ENCODE results near the gene MIS18A. TPM values are rescaled to one million over a fixed set of nuclear protein-coding genes. Genes with fewer than 3 reads are reported as not detected.
A peak's percentile ranks its signal among the peaks of the same experiment; 100 is the strongest.

MIS18A gene
- polyA plus RNA-seq, 3 donors: 1.6 to 2.5 (median 2.3) TPM

DNA sequence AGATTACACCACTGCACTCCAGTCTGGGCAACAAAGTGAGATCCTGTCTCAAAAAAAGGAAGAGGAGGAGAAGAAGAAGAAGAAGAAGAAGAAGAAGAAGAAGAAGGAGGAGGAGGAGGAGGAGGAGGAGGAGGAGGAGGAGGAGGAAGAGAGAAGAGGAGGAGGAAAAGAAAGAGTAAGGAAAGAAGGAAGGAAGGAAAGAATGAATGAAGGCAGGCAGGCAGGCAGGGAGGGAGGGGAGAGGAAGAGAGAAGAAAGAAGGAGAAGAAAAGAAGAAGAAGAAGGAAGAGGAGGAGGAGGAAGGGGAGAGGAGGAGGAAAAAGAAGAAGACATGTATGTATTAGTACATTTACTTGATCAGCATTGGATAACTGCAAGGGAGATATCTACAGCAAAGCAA lies 26.7 kb downstream of the MIS18A start:
- DNase-seq: no peak
- Histone ChIP-seq H3K79me2 (ENCODE audit: insufficient read depth, low read length) (no peaks in the 10 kb centered on the region), H3K4me2 (replicated peaks; ENCODE audit: extremely low read depth, low read length, poor library complexity, severe bottlenecking) (no peak overlapping the region), H2AFZ (ENCODE audit: insufficient read depth, low read depth, low read length, poor library complexity, severe bottlenecking) (no peak overlapping the region), H3K9ac (ENCODE audit: insufficient read depth, low read length, poor library complexity, severe bottlenecking) (no peak overlapping the region), H3K9me3 (replicated peaks in 1 of 2; ENCODE audit: control insufficient read depth in 1 of 2, insufficient read depth in 1 of 2, low read length in 2 of 2) (peaks cover 10 to 14% of the 10 kb centered on the region in 2 donors), H3K36me3 (replicated peaks in 1 of 2; ENCODE audit: control insufficient read depth in 1 of 2, insufficient read depth in 2 of 2, low read length in 2 of 2) (no peaks in the 10 kb centered on the region), H3K27me3 (ENCODE audit: control insufficient read depth in 2 of 2, insufficient read depth in 2 of 2, low read length in 2 of 2) (no peaks in the 10 kb centered on the region), H3K4me3 (replicated peaks in 1 of 3; ENCODE audit: low read depth in 2 of 3, low read length in 3 of 3) (no peak overlapping the region), H3K27ac (ENCODE audit: low read depth in 1 of 2, low read length in 2 of 2) (no peak overlapping the region), H3K4me1 (ENCODE audit: control insufficient read depth in 1 of 2, insufficient read depth in 2 of 2, low read length in 2 of 2) (no peaks in the 10 kb centered on the region), H4K20me1 (ENCODE audit: insufficient read depth, low read length) (no peaks in the 10 kb centered on the region)
- H3K36me3 Mint-ChIP-seq: no peaks in the 10 kb centered on the region
- H3K9me3 Mint-ChIP-seq: peaks cover 3 to 25% (median 14%) of the 10 kb centered on the region in 7 donors
- TF ChIP-seq, protein P1, sequence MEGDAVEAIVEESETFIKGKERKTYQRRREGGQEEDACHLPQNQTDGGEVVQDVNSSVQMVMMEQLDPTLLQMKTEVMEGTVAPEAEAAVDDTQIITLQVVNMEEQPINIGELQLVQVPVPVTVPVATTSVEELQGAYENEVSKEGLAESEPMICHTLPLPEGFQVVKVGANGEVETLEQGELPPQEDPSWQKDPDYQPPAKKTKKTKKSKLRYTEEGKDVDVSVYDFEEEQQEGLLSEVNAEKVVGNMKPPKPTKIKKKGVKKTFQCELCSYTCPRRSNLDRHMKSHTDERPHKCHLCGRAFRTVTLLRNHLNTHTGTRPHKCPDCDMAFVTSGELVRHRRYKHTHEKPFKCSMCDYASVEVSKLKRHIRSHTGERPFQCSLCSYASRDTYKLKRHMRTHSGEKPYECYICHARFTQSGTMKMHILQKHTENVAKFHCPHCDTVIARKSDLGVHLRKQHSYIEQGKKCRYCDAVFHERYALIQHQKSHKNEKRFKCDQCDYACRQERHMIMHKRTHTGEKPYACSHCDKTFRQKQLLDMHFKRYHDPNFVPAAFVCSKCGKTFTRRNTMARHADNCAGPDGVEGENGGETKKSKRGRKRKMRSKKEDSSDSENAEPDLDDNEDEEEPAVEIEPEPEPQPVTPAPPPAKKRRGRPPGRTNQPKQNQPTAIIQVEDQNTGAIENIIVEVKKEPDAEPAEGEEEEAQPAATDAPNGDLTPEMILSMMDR (IDR thresholded peaks at IDR 0.05): no peak
- H3K4me1 Mint-ChIP-seq: no peaks in the 10 kb centered on the region
- peaks cover 2 to 7% (median 5%) of the 10 kb centered on the region in 3 donors for H3K27me3 Mint-ChIP-seq (ENCODE audit: low read depth in 3 of 3)
- H3K4me3 Mint-ChIP-seq: no peak overlapping the region
- H3K27ac Mint-ChIP-seq: peak overlapping the region in 1 of 7 donors; percentile 22
- intact Hi-C loops (cut with micrococcal nuclease): loop anchor here in 1 of 2 donors (10.0 kb wide), 1 partner anchor 377 kb away; the partner anchor contains the start of gene HUNK

- no peak overlapping the region for H3K4me3 Mint-ChIP-seq
- H3K79me2 ChIP-seq (ENCODE audit: insufficient read depth, low read length): no peaks in the 10 kb centered on the region
- H3K4me1 ChIP-seq (ENCODE audit: control insufficient read depth in 1 of 2, insufficient read depth in 2 of 2, low read length in 2 of 2): no peaks in the 10 kb centered on the region
- H3K9me3 ChIP-seq (replicated peaks in 1 of 2; ENCODE audit: control insufficient read depth in 1 of 2, insufficient read depth in 1 of 2, low read length in 2 of 2): peaks cover 10 to 14% of the 10 kb centered on the region in 2 donors
- DNase-seq: no peak
- no peaks in the 10 kb centered on the region for H4K20me1 ChIP-seq (ENCODE audit: insufficient read depth, low read length)
- no peaks in the 10 kb centered on the region for H3K4me1 Mint-ChIP-seq
- H3K4me2 ChIP-seq (replicated peaks; ENCODE audit: extremely low read depth, low read length, poor library complexity, severe bottlenecking): no peak overlapping the region
- no peak overlapping the region for H3K4me3 ChIP-seq (replicated peaks in 1 of 3; ENCODE audit: low read depth in 2 of 3, low read length in 3 of 3)
- H3K27me3 ChIP-seq (ENCODE audit: control insufficient read depth in 2 of 2, insufficient read depth in 2 of 2, low read length in 2 of 2): no peaks in the 10 kb centered on the region
- H3K27me3 Mint-ChIP-seq (ENCODE audit: low read depth in 3 of 3): peaks cover 2 to 5% (median 4%) of the 10 kb centered on the region in 3 donors
- peaks cover 4 to 28% (median 15%) of the 10 kb centered on the region in 7 donors for H3K9me3 Mint-ChIP-seq
- H3K27ac ChIP-seq (ENCODE audit: low read depth in 1 of 2, low read length in 2 of 2): no peak overlapping the region
- no peak overlapping the region for H3K27ac Mint-ChIP-seq
- TF ChIP-seq, protein P1 (IDR thresholded peaks at IDR 0.05): no peak
- intact Hi-C loops (cut with micrococcal nuclease): loop anchor here in 1 of 2 donors (10.0 kb wide), 1 partner anchor 375 kb away; the partner anchor contains the start of gene HUNK
- no peaks in the 10 kb centered on the region for H3K36me3 ChIP-seq (replicated peaks in 1 of 2; ENCODE audit: control insufficient read depth in 1 of 2, insufficient read depth in 2 of 2, low read length in 2 of 2)
- H2AFZ ChIP-seq (ENCODE audit: insufficient read depth, low read depth, low read length, poor library complexity, severe bottlenecking): no peak overlapping the region
- WGBS (ENCODE audit: insufficient coverage): 100% methylated on average over 1 of the region's 15 CpGs
- H3K36me3 Mint-ChIP-seq: no peaks in the 10 kb centered on the region
- no peak overlapping the region for H3K9ac ChIP-seq (ENCODE audit: insufficient read depth, low read length, poor library complexity, severe bottlenecking)
Measured at GRCh38 chr21:32249511-32250280, 29.2 kb downstream of the MIS18A start.

All from CD14-positive monocyte (primary cell).